Activated naive CD4-positive, alpha-beta T cell treated with Interleukin-2 at 50 U/mL for 16 hours (primary cell): ENCODE data around the gene KRT32.

ENCODE experiments used
- DNase-seq: peaks from one replicate; pipeline ENCODE4 v3.0.0-alpha.2; 2020

Gene KRT32

GRCh38 chr17:41421617-41422016, 45.6 kb downstream of the KRT32 start:
- DNase-seq = no peak

GRCh38 chr17:41421116-41421515, 46.1 kb downstream of the KRT32 start:
- no peak for DNase-seq

DNA sequence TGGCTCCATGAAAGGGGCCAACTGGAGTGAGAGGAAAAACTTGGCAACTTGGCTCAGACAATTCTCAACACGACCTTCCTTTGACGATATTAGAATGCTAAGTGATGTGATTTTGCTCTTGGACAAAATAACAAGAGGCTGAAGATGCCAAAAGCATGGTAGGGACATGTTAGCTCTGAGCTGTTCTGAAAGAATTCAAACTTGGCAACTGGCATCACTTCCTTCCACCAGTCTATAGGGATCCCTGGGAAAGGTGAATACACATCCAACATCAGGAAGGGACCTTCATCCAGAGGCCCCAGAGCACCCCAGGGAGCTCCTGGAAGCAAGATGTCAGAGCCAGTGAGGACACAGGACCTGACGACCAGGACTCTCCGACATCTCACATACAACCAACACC, 47.1 kb downstream of the KRT32 start:
- no peak for DNase-seq

GRCh38 chr17:41419716-41420115, 47.5 kb downstream of the KRT32 start:
- no peak for DNase-seq

- no peak for DNase-seq
These were observed 48.9 kb downstream of the KRT32 start for GRCh38 chr17:41418116-41418860.

- no peak for DNase-seq
These were observed 49.6 kb downstream of the KRT32 start for GRCh38 chr17:41417576-41418015.

DNA sequence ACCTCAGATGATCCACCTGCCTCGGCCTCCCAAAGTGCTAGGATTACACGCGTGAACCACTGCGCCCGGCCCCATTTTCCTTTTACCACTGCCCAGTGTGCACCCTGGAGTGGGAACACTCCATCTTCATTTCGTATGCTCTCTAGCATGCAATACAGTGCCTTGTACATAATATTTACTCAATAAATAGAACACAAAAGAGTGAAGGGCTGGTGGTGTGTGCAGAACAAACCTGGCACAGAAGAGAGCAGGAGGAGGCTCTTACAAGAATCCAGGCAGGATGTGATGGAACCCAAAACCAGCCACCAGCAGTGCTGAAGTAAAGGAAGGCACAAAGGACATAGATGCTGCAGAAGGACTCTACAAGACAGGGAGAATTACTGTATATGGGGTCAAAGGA, 50.1 kb downstream of the KRT32 start:
- no peak for DNase-seq

GRCh38 chr17:41416479-41416878, 50.7 kb downstream of the KRT32 start:
- DNase-seq = no peak

DNA sequence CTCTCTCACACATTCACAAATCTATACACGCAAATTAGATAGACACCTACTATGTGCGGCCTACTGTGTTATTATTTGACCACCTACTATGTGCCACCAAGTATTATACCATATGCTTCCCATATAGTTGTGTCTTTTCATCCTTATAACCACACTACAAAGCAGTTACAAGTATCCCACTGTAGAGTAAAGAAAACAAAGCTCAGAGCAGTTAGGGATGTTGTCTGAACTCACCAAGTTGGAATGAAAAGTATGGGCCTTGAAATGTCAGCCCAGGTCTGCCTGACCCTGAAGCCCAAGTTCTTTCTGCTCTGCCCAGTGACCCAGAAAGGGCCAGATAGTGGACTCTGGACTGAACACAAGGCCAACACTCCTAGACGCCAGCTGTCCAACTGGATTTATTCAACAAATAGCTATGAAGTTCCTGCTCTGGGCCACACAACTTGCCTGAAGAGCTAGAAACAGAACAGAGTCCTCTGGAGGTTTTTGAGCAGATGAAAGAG, 51.3 kb downstream of the KRT32 start:
- no peak for DNase-seq

GRCh38 chr17:41415411-41415810, 51.8 kb downstream of the KRT32 start:
- no peak for DNase-seq

GRCh38 chr17:41413982-41414381, 53.2 kb downstream of the KRT32 start:
- no peak for DNase-seq

DNA sequence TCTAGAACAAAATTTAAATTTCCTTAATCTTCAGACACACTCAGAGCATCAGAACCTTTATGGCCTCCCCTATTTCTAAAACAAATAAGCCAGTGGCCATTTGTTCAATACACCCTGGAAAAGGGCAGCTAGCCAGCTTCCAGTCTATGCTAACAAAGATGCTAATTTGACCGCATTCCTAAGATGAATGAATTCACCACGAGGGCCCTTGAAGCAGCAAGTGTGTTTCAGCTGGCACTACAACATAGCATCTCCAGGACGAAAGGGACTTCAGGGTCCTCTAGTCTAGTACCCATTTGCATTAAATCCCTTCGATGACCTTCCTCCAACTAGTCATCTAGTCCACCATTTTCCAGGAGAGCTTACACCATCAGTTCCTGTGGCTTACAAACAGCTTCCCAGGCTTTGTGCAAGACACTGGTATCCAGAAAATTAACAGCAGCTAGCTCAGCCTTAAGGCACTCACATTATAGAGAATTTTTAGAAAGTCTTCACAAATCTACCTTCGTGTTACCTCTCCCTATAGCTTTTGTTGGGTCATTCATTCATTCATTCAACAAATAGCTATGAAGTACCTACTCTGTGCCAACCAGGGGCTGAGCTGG, 53.7 kb downstream of the KRT32 start:
- no peak for DNase-seq

DNA sequence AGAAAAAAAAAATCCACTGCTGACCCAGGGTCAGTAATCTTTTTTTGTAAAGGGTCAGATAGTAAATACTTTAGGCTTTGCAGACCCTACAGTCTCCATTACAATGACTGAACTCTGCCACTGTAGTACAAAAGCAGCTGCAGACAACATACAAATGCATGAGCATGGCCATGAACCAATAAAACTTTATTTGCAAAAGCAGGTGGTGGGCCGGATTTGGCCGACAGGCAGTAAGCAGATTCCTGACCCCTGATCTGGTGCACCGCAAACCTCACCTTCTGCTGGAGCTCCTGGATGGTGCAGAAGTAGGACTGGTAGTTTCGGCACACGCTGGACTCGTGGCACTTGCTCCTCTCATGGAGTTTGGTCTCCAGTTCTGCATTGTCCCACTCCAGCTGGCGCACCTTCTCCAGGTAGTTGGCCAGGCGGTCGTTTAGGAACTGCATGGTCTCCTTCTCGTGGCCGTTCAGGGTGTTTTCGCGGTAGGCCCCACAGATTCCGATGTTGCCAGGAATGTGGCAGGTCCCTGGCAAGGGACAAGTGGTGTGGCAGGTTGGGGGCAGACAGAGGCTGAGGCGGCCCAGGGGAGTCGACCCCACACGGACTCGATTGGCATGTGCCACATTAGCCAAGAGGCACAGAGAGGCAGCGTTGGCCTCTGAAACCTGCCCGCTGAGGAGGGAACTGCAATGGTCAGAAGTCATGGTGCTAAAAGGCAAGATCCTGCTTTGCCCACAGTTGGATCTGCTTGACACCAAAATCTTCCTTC, 55.9 kb downstream of the KRT32 start:
- DNase-seq = no peak
